Sigmoid colon (tissue), 7 donors: Measurements from ENCODE around the gene MTA1. TPM values are rescaled to one million over a fixed set of nuclear protein-coding genes. Genes with fewer than 3 reads are reported as not detected.

Experiments
- DNase-seq: peaks from one replicate; pipeline ENCODE4 v3.0.0-alpha.2; 2019
- H3K27ac ChIP-seq, 4 donors: fragments of 200-600 bp; sonication (generic); one replicate each; pipeline ENCODE4 v1.5.1; 2016 to 2019; ENCODE audit warnings: mild to moderate bottlenecking in 1 of 4
- H3K27me3 ChIP-seq, 3 donors: fragments of 200-600 bp; sonication (generic); one replicate each; pipeline ENCODE4 v1.5.1; 2019; ENCODE audit warnings: mild to moderate bottlenecking in 1 of 3
- H3K36me3 ChIP-seq, 4 donors: fragments of 200-600 bp; sonication (generic); one replicate each; pipeline ENCODE4 v1.5.1; 2016 to 2019
- H3K4me1 ChIP-seq, 4 donors: fragments of 200-600 bp; sonication (generic); one replicate each; pipeline ENCODE4 v1.5.1; 2017 to 2019
- H3K4me3 ChIP-seq, 4 donors: fragments of 200-600 bp; sonication (generic); one replicate each; pipeline ENCODE4 v1.5.1; 2017 to 2019; ENCODE audit warnings: mild to moderate bottlenecking in 2 of 4, moderate library complexity in 1 of 4
- H3K9me3 ChIP-seq, 4 donors: fragments of 200-600 bp in 3 of 4; sonication (generic) in 3 of 4; one replicate each; pipeline versions ENCODE4 v1.5.1 to v1.6.1; 2013 to 2019
- CTCF ChIP-seq, 4 experiments: fragments of 450-650 bp in 3 of 4; fragments of 200-600 bp in 1 of 4; IDR thresholded peaks; one replicate each; pipeline ENCODE4 v1.5.1; 2016 to 2019; ENCODE audit warnings: antibody characterized with exemption in 4 of 4, mild to moderate bottlenecking in 3 of 4, moderate library complexity in 2 of 4
- EP300 ChIP-seq, 4 donors: sonication (generic); formaldehyde crosslinking; IDR thresholded peaks; one replicate each; pipeline ENCODE4 v1.6.1; 2017; ENCODE audit warnings: antibody characterized with exemption in 4 of 4
- POLR2A ChIP-seq, 2 donors: fragments of 450-650 bp; IDR thresholded peaks; one replicate each; pipeline ENCODE4 v1.6.1; 2016; ENCODE audit warnings: antibody characterized with exemption in 2 of 2, mild to moderate bottlenecking in 2 of 2, moderate library complexity in 2 of 2
- POLR2AphosphoS5 ChIP-seq, 4 donors: sonication (generic); formaldehyde crosslinking; IDR thresholded peaks; one replicate each; pipeline ENCODE4 v1.6.1; 2017; ENCODE audit warnings: antibody characterized with exemption in 4 of 4
- WGBS, 2 donors: extraction: QIAGEN DNeasy Blood & Tissue Kit; methylation state at CpG; one replicate each; pipeline ENCODE4 v1.1.7; 2013; 5-methylcytosine and 5-hydroxymethylcytosine counted together
- intact Hi-C: fragments of 100-400 bp; cut with DNase I; formaldehyde crosslinking; loops from one replicate; pipeline ENCODE4 v1.15.1; 2023
- polyA plus RNA-seq, 3 donors: library from polyadenylated mRNA; stranded (reverse); fragments of 200-250 nt; gene quantifications; one replicate each; pipeline ENCODE4 v1.2.3, GENCODE V29; 2013
- total RNA-seq, 4 donors: library from RNA; depleted of rRNA; stranded (reverse); fragments of >200 nt; gene quantifications; one replicate each; pipeline ENCODE4 v1.1.0, GENCODE V29; 2016
- donor health status: healthy with polysubstance abuse.
- donor health status: Bipolar disorder and iron deficiency.
- donor health status: healthy.

MTA1 gene
- total and polyA plus RNA-seq, 7 donors = 14.3 to 92.8 (median 44.7) TPM

- TF ChIP-seq POLR2A (IDR thresholded peaks at IDR 0.05) (no peak), EP300 (IDR thresholded peaks at IDR 0.05) (no peak), CTCF (IDR thresholded peaks at IDR 0.05) (no peak), POLR2AphosphoS5 (IDR thresholded peaks at IDR 0.05) (no peak)
- H3K27me3 ChIP-seq = no peaks in the 10 kb centered on the region
- intact Hi-C loops = no loop called here
- H3K27ac ChIP-seq = no peak overlapping the region
- WGBS, 2 donors = 94% methylated on average over 40 of the region's 40 CpGs
- DNase-seq = no peak
- H3K9me3 ChIP-seq = no peaks in the 10 kb centered on the region
- H3K4me1 ChIP-seq = peaks cover 0 to 19% (median 15%) of the 10 kb centered on the region in 4 donors
- H3K36me3 ChIP-seq = peaks cover 0 to 43% (median 3%) of the 10 kb centered on the region in 4 donors
- H3K4me3 ChIP-seq = no peak overlapping the region
These were observed 27.2 kb upstream of the MTA1 start for GRCh38 chr14:105392131-105393090.

GRCh38 chr14:105393151-105393550 is 26.5 kb upstream of the MTA1 start:
- H3K27ac ChIP-seq = no peak overlapping the region
- no peak for DNase-seq
- no peak overlapping the region for H3K4me3 ChIP-seq
- H3K36me3 ChIP-seq = peaks cover 0 to 35% (median 2%) of the 10 kb centered on the region in 4 donors
- TF ChIP-seq POLR2A (IDR thresholded peaks at IDR 0.05) = no peak
- no peak for TF ChIP-seq EP300 (IDR thresholded peaks at IDR 0.05)
- TF ChIP-seq POLR2AphosphoS5 (IDR thresholded peaks at IDR 0.05) = no peak
- no peak for TF ChIP-seq CTCF (IDR thresholded peaks at IDR 0.05)
- H3K27me3 ChIP-seq = no peaks in the 10 kb centered on the region
- WGBS, 2 donors = 94 to 95% methylated on average over 14 of the region's 14 CpGs
- no peaks in the 10 kb centered on the region for H3K9me3 ChIP-seq
- intact Hi-C loops = no loop called here
- peaks cover 0 to 25% (median 21%) of the 10 kb centered on the region in 4 donors for H3K4me1 ChIP-seq

GRCh38 chr14:105394714-105395537 is 24.7 kb upstream of the MTA1 start:
- no peak for DNase-seq
- TF ChIP-seq CTCF (IDR thresholded peaks at IDR 0.05) (no peak), POLR2A (IDR thresholded peaks at IDR 0.05) (no peak), POLR2AphosphoS5 (IDR thresholded peaks at IDR 0.05) (no peak), EP300 (IDR thresholded peaks at IDR 0.05) (no peak)

GRCh38 chr14:105395538-105395854 is 24.1 kb upstream of the MTA1 start:
- no peak for DNase-seq
- Histone ChIP-seq H3K27ac (no peak overlapping the region), H3K36me3 (peaks cover 0 to 38% (median 2%) of the 10 kb centered on the region in 4 donors), H3K9me3 (no peaks in the 10 kb centered on the region), H3K4me1 (peaks cover 0 to 25% (median 19%) of the 10 kb centered on the region in 4 donors), H3K27me3 (no peaks in the 10 kb centered on the region), H3K4me3 (no peak overlapping the region)
- WGBS, 2 donors = 93% methylated on average over 8 of the region's 8 CpGs
- intact Hi-C loops = no loop called here
- TF ChIP-seq POLR2A (IDR thresholded peaks at IDR 0.05) (no peak), POLR2AphosphoS5 (IDR thresholded peaks at IDR 0.05) (no peak), CTCF (IDR thresholded peaks at IDR 0.05) (no peak), EP300 (IDR thresholded peaks at IDR 0.05) (no peak)

More at GRCh38 chr14:105394714-105395537, 24.7 kb upstream of the MTA1 start:
- Histone ChIP-seq H3K27me3 (no peaks in the 10 kb centered on the region), H3K9me3 (no peaks in the 10 kb centered on the region), H3K4me3 (no peak overlapping the region), H3K4me1 (peaks cover 0 to 27% (median 24%) of the 10 kb centered on the region in 4 donors), H3K27ac (no peak overlapping the region), H3K36me3 (peaks cover 0 to 35% (median 2%) of the 10 kb centered on the region in 4 donors)
- 88% methylated on average over 25 of the region's 25 CpGs for WGBS, 2 donors
- intact Hi-C loops = no loop called here
